ENCODE data around the gene NDUFC2.
"Not testable (repeated sequence)": the region's sequence is repeated elsewhere in the genome, so short reads cannot be mapped to it uniquely, and the experiment has no call there.

NDUFC2 gene

DNA sequence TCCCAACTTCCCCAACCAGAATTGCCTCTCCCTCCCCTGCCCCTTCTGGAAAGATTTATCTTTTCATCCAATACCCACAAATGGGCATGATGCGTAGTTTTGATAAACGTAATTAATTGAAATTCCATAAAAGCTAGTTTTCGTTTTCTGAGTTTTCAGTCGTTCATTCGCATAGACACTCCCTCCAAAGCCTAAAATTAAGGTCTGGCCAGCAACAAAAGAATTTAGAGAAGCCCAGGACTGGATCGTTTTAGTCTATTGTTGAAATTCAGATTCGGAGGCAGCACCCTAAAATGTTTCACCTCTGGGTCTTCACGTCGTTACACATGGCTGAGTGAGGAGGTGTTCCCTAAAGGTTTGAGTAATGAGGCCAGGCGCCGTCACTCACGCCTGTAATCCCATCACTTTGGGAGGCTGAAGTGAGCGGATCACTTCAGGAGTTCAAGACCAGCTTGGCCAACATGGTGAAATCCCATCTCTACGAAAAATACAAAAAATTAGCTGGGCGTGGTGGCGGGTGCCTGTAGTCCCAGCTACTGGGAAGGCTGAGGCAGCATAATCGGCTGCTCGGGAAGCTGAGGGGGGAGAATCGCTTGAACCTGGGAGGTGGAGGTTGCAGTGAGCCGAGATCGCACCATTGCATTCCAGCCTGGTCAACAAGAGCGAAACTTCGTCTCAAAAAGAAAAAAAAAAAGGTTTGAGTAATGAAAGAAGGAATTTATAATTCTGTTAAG, 589 bp upstream of the NDUFC2 start:
- DNase-seq (ENCODE audit: low spot score) = no peak

DNA sequence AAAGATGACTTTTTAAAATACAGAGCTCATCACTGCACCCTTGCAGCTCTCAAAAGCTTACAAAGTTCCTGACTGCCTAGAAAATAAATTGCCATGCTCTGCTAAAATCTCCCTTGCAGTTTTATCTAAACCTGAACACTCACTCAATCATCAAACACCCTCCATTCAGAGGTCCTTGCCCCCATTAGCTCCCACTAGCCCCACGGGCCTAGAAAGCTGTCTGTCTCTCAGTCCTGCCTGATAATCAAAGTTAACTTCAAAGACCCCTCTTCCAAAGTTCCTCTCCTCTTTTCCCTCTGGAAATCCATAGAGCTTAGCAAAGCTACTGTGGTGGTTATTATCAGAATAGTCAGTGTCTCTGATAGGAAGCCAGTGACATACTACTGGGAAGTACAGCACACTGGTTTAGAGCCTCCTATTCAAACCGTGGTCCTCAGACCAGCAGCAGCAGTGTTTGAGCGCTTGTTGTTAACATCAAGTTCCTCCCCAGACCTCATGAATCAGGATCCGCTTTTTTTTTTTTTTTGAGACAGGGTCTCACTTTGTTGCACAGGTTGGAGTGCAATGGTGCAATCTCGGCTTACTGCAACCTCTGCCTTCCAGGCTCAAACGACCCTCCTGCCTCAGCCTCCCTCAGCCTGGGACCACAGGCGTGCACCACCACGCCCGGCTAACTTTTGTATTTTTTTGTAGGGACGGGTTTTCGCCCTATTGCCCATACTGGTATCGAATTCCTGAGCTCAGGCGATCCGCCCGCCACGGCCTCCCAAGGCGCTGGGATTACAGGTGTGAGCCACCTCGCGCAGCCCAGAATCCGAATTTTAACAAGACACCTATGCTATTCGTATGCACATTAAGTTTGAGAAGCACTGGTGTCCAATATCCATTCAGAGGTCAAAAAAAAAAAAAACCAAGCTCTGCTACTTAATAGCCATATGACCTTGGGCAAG, 1.2 kb downstream of the NDUFC2 start:
- no peak for DNase-seq (ENCODE audit: low spot score)

DNA sequence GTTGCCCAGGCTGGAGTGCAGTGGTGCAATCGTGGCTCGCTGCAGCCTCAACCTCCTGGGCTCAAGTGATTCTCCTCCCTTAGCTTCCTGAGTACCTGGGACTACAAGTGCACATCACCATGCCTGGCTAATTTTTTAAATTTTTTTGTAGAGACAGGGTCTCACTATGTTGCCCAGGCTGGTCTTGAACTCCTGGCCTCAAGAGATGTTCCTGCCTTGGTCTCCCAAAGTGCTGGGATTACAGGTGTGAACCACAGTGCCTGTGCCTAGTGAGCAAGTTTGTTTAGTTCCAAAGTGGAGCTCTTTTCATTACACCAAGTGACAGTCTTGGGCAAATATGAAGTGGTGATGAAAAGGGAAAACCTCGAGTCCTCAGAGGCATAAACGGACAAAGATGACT, 2.1 kb downstream of the NDUFC2 start:
- not testable (repeated sequence) for DNase-seq (ENCODE audit: low spot score)

DNA sequence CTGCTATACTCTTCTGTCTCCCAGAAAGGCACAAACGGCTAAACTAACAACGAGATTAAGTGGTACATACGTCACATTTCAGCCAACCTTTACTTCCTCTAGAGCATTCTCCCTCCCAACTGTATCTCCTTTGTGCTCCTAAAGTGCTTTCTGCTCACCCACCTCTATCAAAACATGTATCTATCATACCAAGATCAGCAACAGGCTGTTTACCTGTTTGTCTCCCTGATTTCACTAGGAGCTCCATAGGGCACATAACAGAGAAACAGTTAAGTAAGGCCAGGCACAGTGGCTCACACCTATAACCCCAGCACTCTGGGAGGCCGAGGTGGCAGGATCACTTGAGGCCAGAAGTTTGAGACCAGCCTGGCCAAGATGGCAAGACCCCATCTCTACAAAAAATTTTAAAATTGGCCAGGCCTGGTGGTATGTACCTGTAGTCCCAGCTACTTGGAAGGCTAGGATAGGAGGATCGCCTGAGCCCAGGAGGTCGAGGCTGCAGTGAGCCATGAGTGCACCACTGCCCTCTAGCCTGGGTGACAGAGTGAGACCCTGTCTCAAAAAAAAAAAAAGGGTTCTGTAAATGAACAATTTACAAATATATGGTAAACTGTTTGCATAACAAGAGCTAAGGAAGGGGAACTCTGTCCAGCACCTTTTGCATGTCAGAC, 2.8 kb downstream of the NDUFC2 start:
- DNase-seq (ENCODE audit: low spot score) = no peak

DNA sequence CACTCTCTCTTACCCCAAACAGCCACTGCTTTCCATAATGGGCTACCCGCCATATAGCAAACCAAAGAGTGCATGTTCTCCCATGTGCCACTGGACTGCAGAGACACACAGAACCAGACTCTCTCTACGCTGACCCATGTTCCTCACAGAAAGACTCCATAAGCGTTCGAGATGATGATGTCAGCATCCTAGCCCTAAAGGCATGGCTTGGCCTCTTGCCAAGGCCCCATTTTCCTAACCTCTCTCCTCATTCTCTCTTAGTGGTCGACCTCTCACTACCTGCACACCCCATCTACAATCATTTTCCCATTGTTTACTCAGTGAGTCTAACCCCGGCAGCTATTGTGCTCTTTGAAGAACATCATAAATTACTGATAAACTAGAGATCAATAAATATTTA, 4.9 kb downstream of the NDUFC2 start:
- DNase-seq (ENCODE audit: low spot score) = no peak

DNA sequence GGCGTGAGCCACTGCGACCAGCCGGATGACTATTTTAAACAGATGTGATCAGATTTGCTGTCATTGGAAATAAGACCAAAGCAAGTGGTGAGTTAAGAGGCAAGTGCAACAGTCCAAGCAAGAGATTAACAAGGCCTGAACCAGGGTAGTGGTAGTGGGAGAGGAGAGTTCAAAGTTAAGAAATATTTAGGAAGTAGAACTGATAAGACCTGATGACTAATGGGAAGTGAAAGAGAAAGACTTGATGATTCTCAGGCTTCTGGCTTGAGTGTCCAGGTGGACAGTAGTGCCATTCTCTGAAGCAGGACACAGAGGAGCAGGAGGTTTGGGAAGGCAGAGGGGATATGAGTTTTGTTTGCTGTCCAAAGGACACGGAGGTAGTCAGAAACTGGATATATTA, 7.2 kb downstream of the NDUFC2 start:
- no peak for DNase-seq (ENCODE audit: low spot score)

DNA sequence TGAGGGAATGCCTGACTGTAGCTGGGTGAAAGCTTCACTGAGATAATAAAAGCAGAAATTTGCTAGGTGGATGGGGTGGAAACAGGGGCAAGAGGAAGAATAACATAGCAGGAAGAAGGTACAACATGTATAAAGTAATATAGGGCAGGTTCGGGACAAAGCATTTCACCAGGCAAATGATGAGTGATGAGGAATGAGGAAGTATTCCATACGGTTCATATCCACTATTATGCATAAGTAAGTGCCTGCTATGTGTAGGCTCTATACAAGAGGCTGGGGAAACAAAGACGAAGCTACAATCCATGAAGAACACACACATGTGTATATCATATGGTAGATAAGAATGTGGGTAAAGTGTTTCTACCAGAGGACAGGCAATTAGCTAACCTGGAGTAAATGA, 7.9 kb downstream of the NDUFC2 start:
- no peak for DNase-seq (ENCODE audit: low spot score)

DNA sequence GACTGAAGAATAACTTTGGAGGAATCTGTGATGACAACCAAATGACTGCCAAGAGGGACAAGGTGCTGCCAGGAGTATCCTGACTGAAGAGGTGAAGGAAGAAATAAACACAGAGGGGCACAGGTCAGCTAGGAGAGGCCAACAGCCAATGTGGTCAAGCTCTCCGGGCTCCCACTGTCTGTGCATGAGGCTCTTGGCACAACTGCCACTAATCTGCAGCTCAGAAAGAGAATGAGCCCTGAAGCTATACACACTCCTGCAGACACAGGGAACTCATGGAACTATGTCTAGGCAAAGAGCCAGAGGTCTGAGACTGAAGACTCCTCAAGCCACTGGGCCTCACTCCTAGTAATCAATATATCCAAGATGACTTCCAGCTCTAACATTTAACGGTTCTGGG, 9.0 kb downstream of the NDUFC2 start:
- DNase-seq (ENCODE audit: low spot score) = no peak

DNA sequence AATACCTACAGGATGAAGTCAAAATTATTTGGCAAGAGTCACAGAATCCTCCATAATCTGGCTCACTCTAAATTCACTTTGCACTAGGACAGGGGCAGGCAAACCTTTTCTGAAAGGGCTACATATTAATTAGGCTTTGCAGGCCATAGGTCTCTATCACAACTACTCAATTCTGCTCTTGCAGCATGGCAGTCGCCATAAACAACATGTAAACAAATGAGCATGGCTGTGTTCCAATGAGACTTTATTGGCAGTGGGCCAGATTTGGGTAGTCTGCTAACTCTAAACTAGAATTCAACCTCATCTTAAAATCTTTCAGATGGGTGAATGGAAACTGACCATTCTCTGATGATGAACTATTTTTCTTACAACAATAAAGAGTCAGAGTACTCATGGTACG, 10.2 kb downstream of the NDUFC2 start:
- DNase-seq (ENCODE audit: low spot score) = no peak

DNA sequence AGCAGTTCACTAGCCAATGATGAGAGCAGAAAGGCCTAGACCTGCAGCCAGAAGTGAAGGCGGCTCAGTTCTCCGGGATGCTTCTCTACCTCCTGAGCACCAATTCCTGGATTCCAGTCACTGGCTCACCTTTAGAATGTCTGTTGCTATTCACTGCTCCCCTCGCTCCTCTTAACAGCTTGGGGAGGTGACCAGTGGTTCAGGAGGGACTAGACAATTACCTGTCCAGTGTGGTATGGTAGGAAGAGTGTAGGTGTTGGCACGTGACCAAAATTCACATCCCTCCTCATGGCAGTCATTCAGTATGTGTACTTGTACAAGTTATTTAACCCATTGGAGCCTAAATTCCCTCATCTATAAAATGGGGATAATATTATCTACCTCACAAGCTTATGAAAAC, 12.0 kb downstream of the NDUFC2 start:
- no peak for DNase-seq (ENCODE audit: low spot score)

DNA sequence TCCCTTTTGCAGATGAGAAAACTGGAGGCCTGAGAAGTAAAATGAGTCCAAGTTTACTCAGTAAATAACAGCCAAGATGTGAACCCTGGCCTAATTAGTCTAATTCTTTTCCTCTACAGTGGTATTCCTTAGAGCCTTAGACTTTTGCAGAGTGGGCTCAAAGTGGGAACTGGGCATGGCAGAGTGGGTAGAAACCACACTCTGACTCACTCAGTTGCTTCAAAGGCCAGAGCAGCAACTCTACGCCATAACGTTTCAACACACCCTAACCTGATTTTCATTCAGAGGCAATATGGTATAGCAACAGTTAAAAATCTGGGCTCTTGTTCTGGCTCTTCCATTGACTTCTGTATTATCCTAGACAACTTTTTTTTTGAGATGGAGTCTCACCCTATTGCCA, 13.2 kb downstream of the NDUFC2 start:
- DNase-seq (ENCODE audit: low spot score) = no peak

DNA sequence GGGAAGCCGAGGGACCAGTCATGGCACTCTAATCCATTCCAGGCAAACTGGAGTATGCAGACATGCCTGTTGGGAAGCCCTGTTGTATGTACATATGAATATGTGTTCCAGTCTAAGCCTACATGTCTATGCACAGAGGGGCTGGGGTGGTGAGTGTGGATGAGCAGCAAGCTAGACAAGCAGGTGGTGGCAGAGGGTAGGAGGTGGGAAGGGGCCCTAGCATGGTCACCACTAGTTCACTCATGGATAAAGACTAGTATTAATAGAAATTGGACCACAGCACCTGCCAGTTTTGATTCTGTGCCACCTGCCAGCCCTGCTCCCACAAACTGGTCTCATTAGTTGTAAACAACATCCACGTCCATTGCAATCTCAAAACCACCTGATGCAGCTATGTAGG, 14.5 kb downstream of the NDUFC2 start:
- no peak for DNase-seq (ENCODE audit: low spot score)

DNA sequence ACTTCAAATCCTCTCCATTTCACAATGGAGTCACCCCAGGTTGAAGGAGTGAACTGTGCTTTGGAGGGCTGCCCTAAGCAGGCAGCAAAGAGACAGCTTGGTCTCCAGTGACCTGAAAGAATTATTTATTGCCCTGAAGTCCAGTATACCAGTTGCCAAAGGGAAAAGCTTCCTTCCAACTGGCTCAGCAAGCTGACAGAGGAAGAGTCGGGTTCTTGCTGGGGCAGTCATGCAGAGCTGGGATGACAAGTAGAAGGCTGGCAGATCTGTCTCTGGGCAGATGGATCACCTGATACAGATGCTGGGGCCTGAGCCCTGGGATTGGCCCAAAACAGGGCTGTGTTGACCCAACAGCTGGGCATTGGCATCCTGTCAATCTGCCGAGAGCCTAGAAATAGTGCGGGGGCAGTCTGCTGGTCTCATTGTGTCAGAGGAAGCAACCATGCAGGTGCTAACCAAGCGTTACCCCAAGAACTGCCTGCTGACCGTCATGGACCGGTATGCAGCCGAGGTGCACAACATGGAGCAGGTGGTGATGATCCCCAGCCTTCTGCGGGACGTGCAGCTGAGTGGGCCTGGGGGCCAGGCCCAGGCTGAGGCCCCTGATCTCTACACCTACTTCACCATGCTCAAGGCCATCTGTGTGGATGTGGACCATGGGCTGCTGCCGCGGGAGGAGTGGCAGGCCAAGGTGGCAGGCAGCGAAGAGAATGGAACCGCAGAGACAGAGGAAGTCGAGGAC, 16.1 kb downstream of the NDUFC2 start, which contains the start of gene THRSP:
Gene THRSP, plus strand, starts transcription at position 422 of the 742 bp plus-strand sequence. Its CDS starts 21 bp downstream, at position 443.
- no peak for DNase-seq (ENCODE audit: low spot score)

DNA sequence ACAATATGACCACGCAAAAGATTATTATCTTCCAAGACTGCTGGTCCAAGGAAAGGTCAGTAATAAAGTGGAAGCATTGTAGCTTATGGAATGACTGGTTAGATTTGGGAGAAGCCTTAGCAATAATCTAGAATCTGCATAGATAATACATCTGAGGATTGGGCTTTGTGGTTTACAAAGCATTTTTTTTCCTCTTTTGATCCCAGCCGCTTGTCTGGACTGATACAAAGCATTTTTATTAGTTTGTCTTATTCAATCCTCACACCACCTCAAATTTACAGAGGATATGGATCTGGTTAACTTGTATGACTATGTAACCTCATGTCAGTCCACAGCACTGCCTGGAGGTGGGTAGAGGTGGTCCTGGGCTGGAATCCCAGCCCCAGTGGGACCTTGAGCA, 17.0 kb downstream of the NDUFC2 start:
- no peak for DNase-seq (ENCODE audit: low spot score)

DNA sequence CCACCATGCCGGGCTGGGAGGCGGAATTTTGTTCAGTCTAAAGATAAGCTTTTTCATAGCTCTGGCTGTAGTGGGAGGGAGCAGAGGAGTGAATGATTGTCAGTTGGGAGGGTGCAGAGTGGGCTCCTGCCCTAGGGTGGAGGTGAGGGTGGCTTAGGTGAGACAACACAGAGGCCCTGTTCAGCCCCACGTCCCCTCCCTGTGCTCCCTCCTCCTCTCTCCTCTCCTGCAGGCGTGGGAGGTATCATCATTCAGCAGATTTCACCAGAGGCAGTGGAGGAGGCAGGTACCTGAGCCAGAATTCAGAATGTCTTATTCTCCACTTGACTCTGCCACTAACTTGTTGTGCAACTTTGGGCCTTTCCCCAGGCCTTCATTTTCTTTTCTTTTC, 17.7 kb downstream of the NDUFC2 start:
- DNase-seq (ENCODE audit: low spot score) = no peak

DNA sequence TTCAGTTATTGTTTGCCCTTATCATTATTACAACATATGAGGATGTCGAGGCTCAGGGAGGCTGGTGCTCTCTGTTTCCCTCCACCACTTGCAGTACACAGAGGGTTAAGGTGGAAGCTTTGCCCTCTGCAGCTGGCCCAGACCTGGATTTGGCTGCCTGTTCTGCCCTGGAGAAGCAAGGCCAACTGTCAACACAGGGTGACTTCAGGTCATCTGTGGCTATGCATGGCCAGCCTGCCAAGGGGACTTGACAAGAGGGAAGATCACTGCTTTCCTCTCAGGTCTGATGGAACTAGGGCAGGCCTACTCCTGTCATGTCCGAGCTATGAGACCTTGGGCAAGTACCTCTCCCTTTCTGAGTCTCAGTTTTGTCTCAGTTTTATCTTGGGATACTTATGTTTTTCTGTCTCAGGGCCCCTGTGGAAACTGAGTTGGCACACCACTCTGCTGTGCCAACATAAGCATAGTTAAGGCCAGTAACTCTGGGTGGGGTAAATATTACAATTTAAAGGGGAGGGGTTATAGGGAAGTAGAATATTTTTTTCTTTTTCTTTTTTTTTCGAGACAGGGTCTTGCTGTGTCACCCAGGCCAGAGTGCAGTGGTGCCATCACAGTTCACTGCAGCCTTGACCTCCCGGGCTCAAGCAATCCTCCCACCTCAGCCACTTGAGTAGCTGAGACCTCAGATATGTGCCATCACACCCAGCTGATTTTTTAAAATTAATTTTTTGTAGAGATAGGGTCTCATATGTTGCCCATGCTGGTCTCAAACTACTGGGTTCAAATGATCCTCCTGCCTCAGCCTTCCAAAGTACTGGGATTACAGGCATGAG, 18.4 kb downstream of the NDUFC2 start:
- no peak for DNase-seq (ENCODE audit: low spot score)

DNA sequence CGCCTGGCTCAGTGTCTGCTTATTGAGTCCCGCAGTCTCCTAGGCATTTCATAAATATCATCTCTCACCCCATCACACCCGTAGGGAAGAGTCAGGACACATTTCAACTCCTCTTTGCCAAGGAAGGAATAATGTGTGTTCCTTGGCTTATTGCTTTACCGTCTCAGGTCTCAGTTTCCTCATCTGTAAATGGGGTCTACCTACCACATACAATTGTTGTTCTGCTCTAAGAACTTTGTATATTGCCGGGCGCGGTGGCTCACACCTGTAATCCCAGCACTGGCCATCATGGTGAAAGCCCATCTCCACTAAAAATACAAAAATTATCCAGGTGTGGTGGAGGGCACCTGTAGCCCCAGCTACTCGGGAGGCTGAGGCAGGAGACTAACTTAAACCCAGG, 19.1 kb downstream of the NDUFC2 start:
- no peak for DNase-seq (ENCODE audit: low spot score)

DNA sequence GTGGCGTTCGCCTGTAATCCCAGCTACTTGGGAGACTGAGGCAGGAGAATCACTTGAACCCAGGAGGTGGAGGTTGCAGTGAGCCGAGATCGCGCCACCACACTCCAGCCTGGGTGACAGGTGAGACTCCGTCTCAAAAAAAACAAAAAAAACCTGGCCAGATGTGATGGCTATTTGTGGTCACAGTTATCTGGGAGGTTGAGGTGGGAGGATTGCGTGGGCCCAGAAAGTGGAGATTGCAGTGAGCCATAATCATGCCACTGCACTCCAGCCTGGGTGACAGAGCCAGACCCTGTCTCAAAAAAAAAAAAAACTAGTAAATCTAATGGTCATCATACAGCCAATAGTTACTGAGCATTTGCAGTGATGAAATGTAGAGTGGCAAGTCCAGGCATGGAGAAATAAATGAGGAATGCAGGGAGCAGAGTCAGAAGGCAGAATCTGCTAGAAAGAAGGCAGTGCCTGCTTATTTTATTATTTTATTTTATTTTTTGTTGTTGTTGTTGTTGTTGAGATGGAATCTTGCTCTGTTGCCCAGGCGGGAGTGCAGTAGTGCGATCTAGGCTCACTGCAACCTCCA, 19.8 kb downstream of the NDUFC2 start:
- not testable (repeated sequence) for DNase-seq (ENCODE audit: low spot score)

DNA sequence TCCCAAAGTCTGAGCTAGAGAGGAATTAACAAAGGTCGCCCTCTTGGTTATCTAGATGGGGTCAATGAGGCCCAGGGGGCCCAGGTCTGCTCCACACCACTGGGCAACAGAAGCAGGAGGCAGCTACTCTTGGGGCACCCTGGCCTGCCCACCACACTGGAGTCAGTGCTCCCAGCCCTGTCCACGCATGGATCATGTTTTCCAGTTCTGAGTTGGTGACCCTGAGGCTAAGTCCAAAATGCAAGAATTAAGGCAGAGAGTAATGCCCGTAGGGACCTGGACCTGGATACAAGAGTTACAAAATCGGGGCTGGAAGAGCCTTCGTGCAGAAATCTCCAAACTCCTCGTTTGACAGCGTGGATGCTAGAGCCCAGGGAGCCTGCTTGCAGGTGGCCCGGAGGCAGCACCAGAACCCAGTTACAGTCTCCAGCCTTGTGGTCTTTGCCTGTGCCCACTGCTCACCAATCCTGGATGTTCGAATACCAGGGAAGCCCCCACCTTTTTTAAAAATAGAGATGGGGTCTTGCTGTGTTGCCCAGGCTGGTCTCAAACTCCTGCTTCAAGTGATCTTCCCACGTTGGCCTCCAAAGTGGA, 22.1 kb downstream of the NDUFC2 start:
- DNase-seq (ENCODE audit: low spot score) = no peak

DNA sequence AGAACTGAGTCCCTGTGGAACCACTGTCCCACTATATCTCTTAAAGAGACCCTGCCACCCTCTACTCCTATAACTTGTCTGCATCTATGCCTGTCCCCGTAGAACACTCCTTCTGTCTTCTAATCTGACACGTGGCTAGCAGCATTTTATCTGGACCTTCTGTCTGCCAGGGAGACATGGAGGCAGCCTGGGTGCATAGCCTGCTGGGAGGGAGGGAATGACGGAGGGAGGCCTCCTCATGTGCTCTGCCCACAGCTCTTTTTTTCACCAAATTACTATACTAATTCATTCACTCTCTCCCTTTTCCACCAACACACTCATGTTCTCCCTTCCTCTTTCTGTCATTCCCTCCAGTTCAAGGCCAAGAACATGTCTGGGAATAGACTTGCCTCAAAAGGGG, 23.6 kb downstream of the NDUFC2 start:
- DNase-seq (ENCODE audit: low spot score) = no peak
